COLO668 (cell line): Measurements from ENCODE around the gene TMTC2.
"Not testable (repeated sequence)": the region's sequence is repeated elsewhere in the genome, so short reads cannot be mapped to it uniquely, and the experiment has no call there.

Experiments used
- DNase-seq: peaks from one replicate; lab custom pipeline; 2025; ENCODE audit not compliant: unreplicated experiment; lab: John Stamatoyannopoulos, UW

TMTC2 gene

GRCh38 chr12:82723093-82723492, 36.4 kb downstream of the TMTC2 start:
- no peak for DNase-seq

DNA sequence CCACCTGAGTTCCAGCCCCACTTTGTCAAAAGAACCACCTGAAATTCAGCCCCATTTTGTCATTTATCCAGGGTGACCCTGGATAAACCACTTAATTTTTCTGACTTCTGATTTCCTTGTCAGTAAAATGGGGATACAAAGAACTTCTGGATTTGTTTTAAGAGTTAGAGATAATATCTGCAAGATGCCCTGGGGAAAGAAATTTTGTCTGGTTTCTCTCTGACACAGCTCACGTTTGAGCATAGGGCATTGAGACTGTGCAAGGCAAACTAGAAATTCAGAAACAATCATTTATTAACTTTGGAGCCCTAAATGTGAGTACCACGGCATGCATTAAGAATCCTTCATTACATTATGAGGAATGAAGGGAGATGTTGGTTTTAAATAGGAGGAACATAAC, 37.2 kb downstream of the TMTC2 start:
- DNase-seq, result no peak

DNA sequence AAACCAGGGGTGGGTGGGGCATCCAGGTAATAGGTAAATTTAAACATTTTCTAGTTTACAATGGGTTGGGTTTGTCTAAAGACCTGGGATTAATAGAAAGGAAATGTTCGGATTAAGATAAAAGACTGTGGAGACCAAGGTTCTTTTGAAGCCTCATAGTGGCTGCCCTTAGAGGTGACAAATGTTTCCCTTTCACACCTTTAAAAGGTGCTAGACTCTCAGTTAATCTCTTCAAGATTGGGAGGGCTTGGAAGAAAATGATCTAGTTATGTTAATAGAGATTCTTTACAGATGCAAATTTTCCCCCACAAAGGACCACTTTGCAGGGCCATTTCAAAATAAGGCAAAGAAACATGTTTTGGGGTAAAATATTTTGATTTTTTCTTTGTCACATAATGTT, 39.0 kb downstream of the TMTC2 start:
- no peak for DNase-seq

DNA sequence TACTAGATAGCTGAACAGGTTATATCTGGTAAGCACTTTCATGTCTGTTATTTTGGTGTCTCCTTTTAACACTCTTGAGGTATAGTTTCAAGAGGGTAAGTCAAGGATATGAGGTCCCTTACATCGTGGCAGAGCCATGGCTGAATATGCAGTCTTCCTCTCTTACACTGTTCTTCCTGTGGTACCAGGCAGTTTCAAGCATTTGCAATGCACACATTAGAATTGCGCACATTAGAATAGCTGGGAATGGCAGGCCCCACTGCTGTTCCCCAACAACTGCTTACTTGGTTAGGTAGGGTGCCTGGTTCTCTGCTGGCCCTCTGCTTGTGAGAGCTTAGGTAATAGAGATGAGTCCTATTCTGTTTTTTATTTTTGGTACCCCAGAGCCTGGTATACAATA, 41.2 kb downstream of the TMTC2 start:
- no peak for DNase-seq

- DNase-seq, result no peak
These were observed 42.0 kb downstream of the TMTC2 start for GRCh38 chr12:82728710-82729109.

GRCh38 chr12:82730953-82731459, 44.3 kb downstream of the TMTC2 start:
- DNase-seq, result no peak

- DNase-seq, result no peak
These were observed 53.7 kb downstream of the TMTC2 start for GRCh38 chr12:82740129-82741000.

DNA sequence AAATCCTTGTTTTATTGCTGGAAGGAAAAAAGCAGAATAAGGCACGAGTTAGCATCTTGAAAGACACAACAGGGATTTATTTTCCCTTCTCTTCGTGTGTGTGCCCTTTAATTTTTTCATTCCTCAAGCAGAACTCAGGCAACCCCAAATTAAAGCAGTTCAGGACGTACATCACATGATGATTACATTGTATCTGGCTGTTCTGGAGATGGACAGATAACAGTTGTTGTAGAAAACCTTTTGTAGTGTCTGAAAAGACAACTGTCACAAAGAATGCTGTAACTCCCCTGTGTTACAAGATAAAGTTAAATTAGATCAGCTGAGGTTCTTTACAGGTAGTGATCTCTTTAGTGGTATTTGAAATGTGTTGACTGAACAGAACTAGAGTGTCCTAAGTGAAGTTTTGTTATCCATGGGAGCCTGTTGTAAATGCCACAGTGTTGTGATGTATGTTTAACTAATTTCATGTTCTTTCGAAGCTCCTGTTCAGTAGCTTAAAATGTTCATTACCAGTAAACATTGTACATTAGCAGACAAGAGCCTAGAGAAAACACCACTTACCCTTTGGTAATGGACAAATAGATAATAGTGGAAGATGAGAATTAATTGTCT, 58.5 kb downstream of the TMTC2 start:
- no peak for DNase-seq

- no peak for DNase-seq
These were observed 59.1 kb downstream of the TMTC2 start for GRCh38 chr12:82745807-82746206.

- no peak for DNase-seq
These were observed 60.0 kb downstream of the TMTC2 start for GRCh38 chr12:82746668-82747067.

DNA sequence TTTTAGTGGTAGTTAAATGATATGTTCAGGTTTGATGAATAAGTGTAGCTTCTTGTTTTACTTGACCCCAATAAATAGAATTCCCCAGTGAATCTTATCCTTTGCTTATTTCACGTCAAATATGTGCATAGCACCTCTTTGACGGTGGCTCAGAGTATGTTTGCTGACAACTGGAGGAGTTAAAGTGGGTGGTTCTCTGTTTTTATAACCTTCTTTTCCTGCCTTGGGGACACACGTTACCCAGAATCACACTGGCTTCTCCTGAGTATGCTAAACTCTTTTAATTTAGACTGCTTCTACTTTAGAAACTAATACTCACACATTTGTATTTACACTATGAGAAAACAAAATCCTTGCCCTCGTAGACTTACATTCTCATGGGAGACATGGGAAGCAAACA, 62.3 kb downstream of the TMTC2 start:
- no peak for DNase-seq

GRCh38 chr12:82754856-82755255, 68.2 kb downstream of the TMTC2 start:
- no peak for DNase-seq

- no peak for DNase-seq
These were observed 69.6 kb downstream of the TMTC2 start for GRCh38 chr12:82756303-82756702.

DNA sequence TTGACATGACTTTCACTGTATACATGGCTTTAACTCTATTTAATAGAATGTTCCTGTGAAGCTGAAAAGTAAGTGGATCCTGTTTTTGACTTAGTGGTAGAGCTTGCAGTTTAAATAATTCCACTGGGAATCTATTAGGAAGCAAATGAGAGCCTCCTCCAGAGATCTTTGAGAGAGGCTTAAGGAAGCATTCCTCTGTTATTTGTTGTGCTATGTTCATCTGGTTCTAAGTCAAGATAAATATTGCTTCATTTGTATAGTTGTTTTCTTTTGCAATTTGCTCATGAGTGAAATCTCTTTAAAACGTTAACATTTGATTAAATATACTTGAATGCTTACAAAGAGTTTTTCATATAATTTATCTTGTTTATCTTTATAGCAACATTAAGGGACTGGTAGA, 70.4 kb downstream of the TMTC2 start:
- no peak for DNase-seq

DNA sequence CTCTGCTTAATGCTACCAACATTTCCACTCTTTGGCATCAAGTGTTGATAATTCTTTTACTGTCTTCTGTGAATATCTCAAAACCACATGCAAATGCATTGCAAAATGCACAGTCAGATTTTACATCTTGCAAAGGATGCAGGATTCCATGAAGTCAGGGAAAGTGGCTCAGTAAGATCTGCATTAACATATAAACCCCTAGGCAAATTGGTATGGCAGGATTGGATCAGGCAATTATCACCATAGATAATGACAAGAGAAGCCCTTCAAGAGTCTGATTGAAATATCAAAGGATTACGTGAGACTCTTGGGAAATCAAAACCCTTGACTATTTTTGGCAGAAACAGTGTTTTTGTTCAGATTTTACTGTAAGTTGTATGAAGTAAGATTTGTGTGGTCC, 71.0 kb downstream of the TMTC2 start:
- DNase-seq, result no peak

DNA sequence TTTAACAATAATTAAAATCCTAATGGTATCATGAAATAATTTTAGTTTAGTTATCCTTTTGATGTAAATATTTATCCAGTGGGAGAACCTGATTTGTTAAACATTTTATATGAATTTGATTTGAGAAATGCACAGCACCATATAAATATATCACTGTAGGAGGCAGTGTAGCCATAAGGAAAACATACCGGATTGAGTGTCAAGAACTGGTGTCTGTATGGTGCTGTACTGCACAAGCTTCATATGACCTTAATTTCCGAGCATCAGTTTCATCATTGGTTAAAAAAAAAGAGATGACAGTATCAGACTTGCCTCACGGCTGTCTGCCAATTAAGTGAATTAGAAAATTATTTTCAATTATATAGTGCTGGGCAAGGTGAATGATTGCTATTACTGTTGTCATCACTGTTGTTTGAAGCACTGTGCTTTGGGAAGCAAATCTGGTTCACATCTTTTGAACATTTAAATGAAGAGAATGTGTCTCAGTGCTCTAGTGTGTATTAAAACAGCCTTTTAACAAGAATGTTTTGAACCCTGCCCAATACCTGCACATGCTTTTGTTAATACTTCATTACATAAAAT, 72.1 kb downstream of the TMTC2 start:
- DNase-seq, result no peak

GRCh38 chr12:82760423-82760822, 73.7 kb downstream of the TMTC2 start:
- no peak for DNase-seq

- DNase-seq, result not testable (repeated sequence)
These were observed 78.5 kb downstream of the TMTC2 start for GRCh38 chr12:82765206-82765605.

DNA sequence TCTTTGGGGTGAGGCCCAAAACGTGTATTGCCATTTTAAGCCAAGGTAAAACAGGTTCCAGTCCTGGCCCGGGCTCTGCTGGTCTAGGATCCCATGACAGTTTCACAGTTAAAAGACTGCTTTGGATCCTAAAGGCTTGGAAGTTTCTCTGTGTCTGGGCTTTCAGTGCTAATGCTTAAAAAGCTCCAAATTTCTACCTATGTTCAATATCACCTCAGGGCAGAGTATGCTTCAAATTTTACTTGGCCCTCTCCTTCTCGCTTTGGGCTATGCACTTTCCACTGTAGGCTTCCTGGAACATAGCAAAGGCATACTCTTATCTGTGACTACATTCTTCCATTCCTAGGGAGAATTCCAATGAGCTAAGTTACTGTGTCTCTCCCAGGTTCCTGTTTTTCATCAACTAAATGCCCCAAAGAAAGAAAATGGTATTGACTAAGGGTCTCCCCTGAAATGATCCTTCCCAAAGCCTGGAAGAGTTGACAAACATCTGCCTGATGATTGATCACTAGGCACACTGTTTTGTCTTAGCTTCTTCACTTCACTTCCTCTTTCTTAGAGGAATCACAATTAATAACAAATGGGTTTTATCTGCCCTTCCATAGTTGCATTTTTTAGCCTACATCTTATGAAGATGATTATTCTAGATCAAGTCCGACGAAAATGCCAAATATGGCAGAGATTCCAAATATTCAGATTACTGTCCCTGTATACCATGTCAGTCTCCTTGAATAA, 79.4 kb downstream of the TMTC2 start:
- DNase-seq, result no peak

DNA sequence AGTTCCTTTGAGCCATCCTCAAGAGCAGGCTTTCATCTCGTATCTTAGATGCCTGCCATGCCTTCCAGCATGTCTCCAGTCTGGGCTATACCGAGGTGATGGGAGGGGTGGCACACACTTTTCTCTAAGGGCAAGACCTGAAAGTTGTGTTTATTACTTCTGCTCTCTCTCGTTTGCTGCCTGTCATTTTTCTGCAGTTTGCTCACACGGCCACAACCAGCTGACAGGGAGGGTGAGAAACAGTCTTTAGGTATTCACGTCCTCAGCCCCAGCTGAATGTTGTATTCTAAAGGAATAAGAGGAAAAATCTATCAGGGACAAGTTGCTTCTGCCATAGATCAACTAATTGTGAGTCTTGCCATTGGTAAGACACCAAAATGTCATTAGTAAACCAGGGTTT, 88.0 kb downstream of the TMTC2 start:
- no peak for DNase-seq

- no peak for DNase-seq
These were observed 93.8 kb downstream of the TMTC2 start for GRCh38 chr12:82780517-82780916.
